NT2/D1 (cell line): ENCODE data around the gene USP47.

ENCODE experiments used
- YY1 ChIP-seq: IDR thresholded peaks from 2 replicates; pipeline ENCODE4 v1.6.1; 2011; ENCODE audit not compliant: insufficient read length, insufficient read depth
- ZNF274 ChIP-seq: IDR thresholded peaks from 2 replicates; pipeline ENCODE4 v1.6.1; 2011; ENCODE audit warnings: mild to moderate bottlenecking, low read depth, low read length

GRCh38 chr11:11966826-11967668, 125.3 kb downstream of the USP47 start:
- TF ChIP-seq ZNF274 (no peak), YY1 (no peak)
